GM21737 (cell line): ENCODE measurements around the gene ASCC1.

Experiments
- ATAC-seq: cut with Tn5 transposase; IDR thresholded peaks from one replicate; pipeline ENCODE4 v1.9.1; 2021; ENCODE audit warnings: mild to moderate bottlenecking, moderate library complexity; ENCODE audit not compliant: unreplicated experiment

ASCC1 gene

DNA sequence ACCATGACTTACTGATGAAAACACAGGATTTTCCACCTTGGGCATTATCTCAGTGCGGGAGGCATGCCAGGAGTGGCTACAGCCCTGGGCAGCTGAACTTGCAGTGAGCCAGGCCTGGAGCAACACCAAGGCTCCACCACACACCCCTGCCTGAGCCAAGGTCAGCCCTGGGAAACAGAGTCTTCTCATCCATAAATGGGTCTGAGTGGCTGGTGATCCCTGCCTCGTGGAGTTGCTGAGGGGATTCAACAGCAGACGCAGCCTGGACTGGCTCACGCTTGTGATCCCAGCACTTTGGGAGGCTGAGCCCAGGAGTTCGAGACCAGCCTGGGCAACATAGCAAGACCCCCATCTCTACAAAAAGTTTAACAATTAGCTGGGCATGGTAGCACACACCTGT is 160.0 kb downstream of the ASCC1 start:
- no peak for ATAC-seq

DNA sequence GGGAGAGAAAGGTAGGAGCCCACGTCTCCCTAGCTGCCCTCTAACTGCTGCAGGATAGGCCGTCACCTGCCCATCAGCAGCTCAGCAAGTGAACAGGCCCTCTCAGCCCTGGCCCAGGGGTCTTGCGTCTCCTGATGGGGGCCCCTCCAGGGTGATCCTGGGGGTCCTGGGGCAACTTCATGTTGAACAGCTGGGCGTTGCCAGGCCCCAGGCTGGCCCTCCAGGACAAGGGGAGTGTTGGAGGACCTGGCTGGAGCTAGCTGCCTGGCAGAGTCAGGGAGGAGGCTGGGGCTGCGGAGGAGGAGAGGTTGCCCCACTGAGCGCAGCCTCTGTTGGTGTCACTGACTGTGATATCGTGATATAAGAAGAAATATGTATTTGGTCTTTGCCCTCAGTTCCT is 162.4 kb downstream of the ASCC1 start:
- ATAC-seq, result no peak

- ATAC-seq, result no peak
Measured at GRCh38 chr10:72050873-72051272, 165.2 kb downstream of the ASCC1 start.

DNA sequence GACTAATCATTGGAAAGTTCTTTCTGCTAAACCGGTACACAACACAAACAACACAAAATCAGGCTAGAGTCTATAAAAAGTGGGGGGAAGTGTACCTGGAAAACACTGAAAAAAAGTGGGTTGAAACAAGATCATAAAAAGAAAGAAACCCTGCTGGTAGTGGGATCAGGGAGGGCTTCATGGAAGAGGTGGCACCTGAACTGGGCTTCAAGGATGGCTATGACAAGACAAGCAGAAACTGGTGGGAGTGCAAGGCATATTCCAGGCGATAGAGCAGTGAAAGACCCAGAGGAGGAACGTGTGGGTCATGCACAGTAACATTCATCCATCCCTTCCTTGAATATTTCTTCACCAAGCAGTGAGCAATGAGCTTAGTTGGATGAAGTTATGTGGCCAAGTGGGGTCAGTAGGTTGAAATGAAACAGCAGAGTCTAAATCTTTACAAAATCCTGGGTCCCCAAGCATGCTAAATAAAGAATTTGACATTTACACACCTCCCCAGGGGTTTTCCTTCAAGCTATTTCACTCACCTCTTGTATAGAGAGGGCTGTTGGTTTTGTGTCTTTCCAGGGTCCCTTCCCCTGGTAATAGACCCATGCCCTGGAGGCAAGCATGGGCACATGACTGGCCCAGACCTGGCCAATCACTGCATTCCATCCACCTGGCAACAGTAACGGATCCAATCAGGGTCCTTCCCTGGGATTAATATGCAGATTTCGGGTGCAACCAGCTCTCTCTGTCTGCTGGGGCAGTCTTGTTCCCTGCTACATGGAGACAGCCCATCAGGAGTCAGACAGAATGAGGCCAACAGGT is 165.9 kb downstream of the ASCC1 start:
- ATAC-seq, result no peak

DNA sequence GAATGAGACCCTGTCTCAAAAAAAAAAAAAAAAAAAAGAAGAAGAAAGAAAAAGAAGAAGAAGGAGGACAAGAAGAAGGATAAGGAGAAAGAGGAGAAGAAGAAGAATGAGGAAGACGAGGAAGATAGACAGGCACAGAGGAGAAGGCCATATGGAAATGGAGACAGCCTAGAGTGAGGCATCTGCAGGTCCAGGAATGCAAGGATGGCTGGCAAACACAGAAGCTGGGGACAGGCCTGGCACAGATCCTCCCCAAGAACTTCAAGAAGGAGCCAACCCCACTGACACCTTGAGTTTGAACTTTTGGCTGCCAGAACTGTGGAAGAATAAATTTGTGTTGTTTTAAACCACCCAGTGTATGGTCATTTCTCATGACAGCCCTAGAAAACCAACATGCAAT is 166.6 kb downstream of the ASCC1 start:
- no peak for ATAC-seq

DNA sequence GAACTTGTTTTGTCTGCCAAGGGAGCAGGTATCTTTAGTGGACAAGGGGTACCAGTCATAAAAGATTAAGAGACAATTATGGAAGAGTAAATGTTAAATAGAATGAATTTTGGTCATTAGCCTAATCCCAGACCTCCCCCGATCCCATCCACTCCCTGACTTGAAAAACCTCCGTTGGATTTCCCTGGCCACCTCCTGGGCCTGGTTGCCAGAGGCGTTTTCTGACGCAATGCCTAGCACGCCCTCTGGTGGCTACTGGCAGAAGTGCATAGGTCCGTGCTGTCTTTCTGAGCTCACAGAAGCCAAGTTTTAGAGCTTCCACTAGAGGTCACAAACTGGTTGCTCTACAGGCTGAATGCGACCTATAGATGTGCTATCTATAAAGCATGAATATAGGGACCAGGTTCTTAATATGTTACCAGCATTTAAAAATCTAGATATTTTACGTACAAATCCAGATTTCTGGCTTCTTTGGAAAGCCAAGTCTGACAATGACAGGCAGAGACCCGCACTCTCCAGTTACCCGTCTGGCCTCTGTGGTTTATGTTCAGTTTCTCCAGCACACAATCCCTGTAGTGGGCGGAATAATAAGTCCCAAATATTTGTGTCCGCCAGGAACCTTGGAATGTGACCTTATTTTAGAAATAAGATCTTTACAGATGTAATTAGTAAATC is 167.5 kb downstream of the ASCC1 start:
- no peak for ATAC-seq
